ENCODE measurements around the gene FOXN3. TPM values are rescaled to one million over a fixed set of nuclear protein-coding genes. Genes with fewer than 3 reads are reported as not detected.

Gene FOXN3
- total RNA-seq, 1 donor from 2014 or later: 106 TPM

DNA sequence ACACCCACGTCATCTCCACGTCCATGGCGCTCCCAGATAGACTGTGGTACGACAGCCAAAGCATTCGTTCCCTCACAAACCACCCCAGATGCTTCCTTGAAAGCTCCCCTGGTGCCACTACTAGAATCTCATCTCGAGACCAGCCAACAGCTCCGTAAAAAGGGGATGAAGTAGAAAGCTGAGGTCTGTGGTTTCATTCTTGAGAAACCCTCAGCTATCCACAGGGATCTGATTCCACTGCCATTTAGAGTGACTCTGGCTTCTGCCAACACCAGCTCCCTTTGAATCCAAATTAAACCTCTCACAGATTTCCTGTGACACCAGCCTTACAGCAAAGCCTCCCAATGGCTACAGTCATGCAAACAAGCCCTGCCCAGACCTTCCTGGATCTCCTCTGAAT lies 18.5 kb upstream of the FOXN3 start:
- intact Hi-C loops (cut with micrococcal nuclease): no loop called here
- ChIA-PET CTCF (interaction anchor here (1.3 kb wide), 1 partner anchor 23 kb away, joined by 5 read pairs; no protein-coding TSS in a partner anchor), POLR2A (interaction anchor here (0.6 to 1.2 kb wide), 2 partner anchors 9 to 27 kb away, joined by 3 to 8 read pairs; no protein-coding TSS in a partner anchor)
- peaks cover 52% of the 10 kb centered on the region for H3K4me1 Mint-ChIP-seq
- no peaks in the 10 kb centered on the region for H3K9me3 Mint-ChIP-seq
- no peaks in the 10 kb centered on the region for H3K27me3 Mint-ChIP-seq
- no peak overlapping the region for H3K27ac Mint-ChIP-seq
- H3K36me3 Mint-ChIP-seq (ENCODE audit: low read depth): no peaks in the 10 kb centered on the region
- TF ChIP-seq, protein P1, sequence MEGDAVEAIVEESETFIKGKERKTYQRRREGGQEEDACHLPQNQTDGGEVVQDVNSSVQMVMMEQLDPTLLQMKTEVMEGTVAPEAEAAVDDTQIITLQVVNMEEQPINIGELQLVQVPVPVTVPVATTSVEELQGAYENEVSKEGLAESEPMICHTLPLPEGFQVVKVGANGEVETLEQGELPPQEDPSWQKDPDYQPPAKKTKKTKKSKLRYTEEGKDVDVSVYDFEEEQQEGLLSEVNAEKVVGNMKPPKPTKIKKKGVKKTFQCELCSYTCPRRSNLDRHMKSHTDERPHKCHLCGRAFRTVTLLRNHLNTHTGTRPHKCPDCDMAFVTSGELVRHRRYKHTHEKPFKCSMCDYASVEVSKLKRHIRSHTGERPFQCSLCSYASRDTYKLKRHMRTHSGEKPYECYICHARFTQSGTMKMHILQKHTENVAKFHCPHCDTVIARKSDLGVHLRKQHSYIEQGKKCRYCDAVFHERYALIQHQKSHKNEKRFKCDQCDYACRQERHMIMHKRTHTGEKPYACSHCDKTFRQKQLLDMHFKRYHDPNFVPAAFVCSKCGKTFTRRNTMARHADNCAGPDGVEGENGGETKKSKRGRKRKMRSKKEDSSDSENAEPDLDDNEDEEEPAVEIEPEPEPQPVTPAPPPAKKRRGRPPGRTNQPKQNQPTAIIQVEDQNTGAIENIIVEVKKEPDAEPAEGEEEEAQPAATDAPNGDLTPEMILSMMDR (IDR thresholded peaks at IDR 0.05): no peak
- no peak for DNase-seq
- ATAC-seq (ENCODE audit: low read depth): no peak
- H3K4me3 Mint-ChIP-seq: no peak overlapping the region

DNA sequence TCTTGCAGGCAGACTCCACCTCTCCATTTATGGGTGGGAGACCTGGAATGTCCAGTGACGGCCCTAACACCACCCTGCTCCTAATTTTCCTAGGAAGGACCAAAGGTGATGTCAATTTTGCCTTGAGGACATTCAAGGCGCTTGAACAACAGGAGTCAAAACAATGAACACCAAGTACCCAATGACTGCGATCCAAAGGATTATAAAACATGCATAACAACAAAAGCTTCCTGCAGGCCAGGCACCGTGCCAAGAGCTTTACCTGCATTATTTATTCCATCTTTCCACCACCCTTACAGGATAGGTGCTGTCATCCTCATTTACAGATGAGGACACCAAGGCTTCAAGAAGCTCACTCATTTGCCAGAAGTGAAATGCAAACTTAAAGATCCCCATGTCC lies 15.2 kb upstream of the FOXN3 start:
- H3K27ac Mint-ChIP-seq: peak overlapping the region; percentile 86
- no peaks in the 10 kb centered on the region for H3K27me3 Mint-ChIP-seq
- intact Hi-C loops (cut with micrococcal nuclease): loop anchor here (5.0 kb wide), 2 partner anchors 270 to 525 kb away; partner anchors contain the start of gene TDP1
- H3K9me3 Mint-ChIP-seq: no peaks in the 10 kb centered on the region
- POLR2A ChIA-PET: interaction anchor here (0.5 to 2.9 kb wide), 2 partner anchors 12 to 248 kb away, joined by 7 to 17 read pairs; no protein-coding TSS in a partner anchor
- peaks cover 76% of the 10 kb centered on the region for H3K4me1 Mint-ChIP-seq
- no peak for ATAC-seq (ENCODE audit: low read depth)
- no peak overlapping the region for H3K4me3 Mint-ChIP-seq
- no peaks in the 10 kb centered on the region for H3K36me3 Mint-ChIP-seq (ENCODE audit: low read depth)
- CTCF ChIA-PET: no interaction called here
- DNase-seq: no peak
- TF ChIP-seq, protein P1 (IDR thresholded peaks at IDR 0.05): no peak

- ChIA-PET POLR2A (interaction anchor here (0.5 to 2.9 kb wide), 27 partner anchors 13 to 389 kb away, joined by 3 to 20 read pairs (median 4); no protein-coding TSS in a partner anchor), CTCF (interaction anchor here (0.9 to 3.0 kb wide), 6 partner anchors 13 to 253 kb away, joined by 3 to 12 read pairs (median 4); no protein-coding TSS in a partner anchor)
- Mint-ChIP-seq H3K4me1 (peaks cover 83% of the 10 kb centered on the region), H3K27ac (peak overlapping the region; percentile 86), H3K4me3 (peak overlapping the region; percentile 80), H3K36me3 (ENCODE audit: low read depth) (no peaks in the 10 kb centered on the region), H3K9me3 (no peaks in the 10 kb centered on the region), H3K27me3 (no peaks in the 10 kb centered on the region)
- no peak for DNase-seq
- TF ChIP-seq, protein P1 (IDR thresholded peaks at IDR 0.05): no peak
- ATAC-seq (ENCODE audit: low read depth): peak; percentile 93
- intact Hi-C loops (cut with micrococcal nuclease): loop anchor here (1.0 to 5.0 kb wide), 15 partner anchors 13 to 952 kb away; partner anchors contain the start of genes FOXN3 and TDP1
Measured at GRCh38 chr14:89430391-89431236, 13.6 kb upstream of the FOXN3 start.

DNA sequence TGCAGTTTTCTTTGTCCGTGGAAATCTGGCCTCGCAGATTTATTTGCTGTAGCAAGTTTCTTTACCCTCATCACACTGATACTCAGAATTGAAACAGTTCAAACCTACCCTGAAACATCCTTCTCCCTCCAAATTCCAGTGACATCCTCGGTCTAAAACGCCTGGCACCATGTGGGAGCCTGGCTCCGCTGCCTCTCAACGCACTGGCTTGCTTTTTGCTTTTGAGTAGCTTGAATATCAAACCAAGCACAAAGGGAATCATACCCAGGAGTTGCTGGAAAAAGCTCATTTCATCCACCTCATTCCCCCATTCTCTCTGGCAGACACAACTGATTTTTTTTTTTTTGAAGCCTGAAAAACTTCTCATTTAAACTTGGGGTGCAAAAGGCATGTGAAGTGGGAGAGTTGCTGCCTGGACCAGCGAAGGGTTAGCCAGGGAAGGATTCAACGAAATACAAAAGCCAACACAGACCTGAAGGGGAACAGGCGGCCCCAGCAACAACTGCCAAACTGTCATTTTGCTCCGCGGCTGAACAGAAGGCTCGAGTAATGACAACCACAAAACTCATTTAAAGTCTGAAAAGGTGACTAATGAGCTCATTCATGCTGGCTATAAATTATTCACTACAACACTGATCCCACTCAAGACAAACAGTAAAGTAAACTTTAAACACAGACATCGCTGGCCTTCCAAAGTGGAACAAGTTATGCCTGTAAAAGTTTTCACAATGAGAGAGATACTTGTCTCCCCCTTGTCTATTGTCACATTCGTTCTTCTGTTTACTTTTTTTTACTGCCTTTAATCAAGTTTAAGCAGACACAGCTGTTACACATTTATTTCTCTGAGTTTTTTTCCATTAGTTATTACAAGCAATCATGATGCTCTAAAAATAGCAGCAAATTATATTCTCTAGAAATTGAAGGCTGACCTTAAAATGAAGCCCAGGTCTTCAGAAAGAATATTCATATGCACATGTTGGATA lies 12.5 kb upstream of the FOXN3 start:
- peak overlapping the region; percentile 80 for H3K4me3 Mint-ChIP-seq
- ChIA-PET POLR2A (interaction anchor here (0.6 to 2.9 kb wide), 19 partner anchors 12 to 388 kb away, joined by 3 to 20 read pairs (median 4); no protein-coding TSS in a partner anchor), CTCF (interaction anchor here (0.9 to 3.0 kb wide), 5 partner anchors 12 to 252 kb away, joined by 3 to 12 read pairs (median 4); no protein-coding TSS in a partner anchor)
- H3K36me3 Mint-ChIP-seq (ENCODE audit: low read depth): no peaks in the 10 kb centered on the region
- no peaks in the 10 kb centered on the region for H3K9me3 Mint-ChIP-seq
- H3K27ac Mint-ChIP-seq: peak overlapping the region; percentile 86
- ATAC-seq (ENCODE audit: low read depth) (no peak), DNase-seq (no peak)
- H3K4me1 Mint-ChIP-seq: peaks cover 79% of the 10 kb centered on the region
- H3K27me3 Mint-ChIP-seq: no peaks in the 10 kb centered on the region
- TF ChIP-seq, protein P1 (IDR thresholded peaks at IDR 0.05): no peak
- intact Hi-C loops (cut with micrococcal nuclease): loop anchor here (1.0 to 5.0 kb wide), 12 partner anchors 12 to 953 kb away; partner anchors contain the start of genes FOXN3 and TDP1

Measured in activated B cell treated with CpG ODN at 0.5 μM for 24 hours (primary cell).